HG02852 (cell line): ENCODE measurements around the gene VMO1.

Source experiments
- ATAC-seq: cut with Tn5 transposase; IDR thresholded peaks from one replicate; pipeline ENCODE4 v1.9.1; 2021; ENCODE audit warnings: mild to moderate bottlenecking, moderate library complexity; ENCODE audit not compliant: unreplicated experiment

Gene VMO1, protein sequence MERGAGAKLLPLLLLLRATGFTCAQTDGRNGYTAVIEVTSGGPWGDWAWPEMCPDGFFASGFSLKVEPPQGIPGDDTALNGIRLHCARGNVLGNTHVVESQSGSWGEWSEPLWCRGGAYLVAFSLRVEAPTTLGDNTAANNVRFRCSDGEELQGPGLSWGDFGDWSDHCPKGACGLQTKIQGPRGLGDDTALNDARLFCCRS

DNA sequence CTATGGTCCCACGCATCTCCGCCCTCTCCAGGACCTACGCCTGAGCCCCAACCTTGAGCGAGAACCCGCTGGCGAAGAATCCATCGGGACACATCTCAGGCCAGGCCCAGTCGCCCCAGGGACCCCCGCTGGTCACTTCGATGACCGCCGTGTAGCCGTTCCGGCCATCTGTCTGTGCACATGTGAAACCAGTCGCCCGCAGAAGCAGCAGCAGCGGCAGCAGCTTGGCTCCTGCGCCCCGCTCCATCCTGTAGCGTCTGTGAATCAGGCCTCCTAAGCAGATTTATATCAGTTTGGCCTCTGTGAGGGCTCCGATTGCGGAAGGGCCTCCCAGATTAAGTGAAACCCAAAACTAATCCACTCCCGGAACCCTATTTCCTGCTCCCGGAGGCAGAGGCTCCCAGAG, at the start of gene VMO1:
Gene VMO1, minus strand, starts transcription at position 259 of the 406 bp plus-strand sequence. Its CDS starts 12 bp downstream, at position 247.
- ATAC-seq, result no peak

DNA sequence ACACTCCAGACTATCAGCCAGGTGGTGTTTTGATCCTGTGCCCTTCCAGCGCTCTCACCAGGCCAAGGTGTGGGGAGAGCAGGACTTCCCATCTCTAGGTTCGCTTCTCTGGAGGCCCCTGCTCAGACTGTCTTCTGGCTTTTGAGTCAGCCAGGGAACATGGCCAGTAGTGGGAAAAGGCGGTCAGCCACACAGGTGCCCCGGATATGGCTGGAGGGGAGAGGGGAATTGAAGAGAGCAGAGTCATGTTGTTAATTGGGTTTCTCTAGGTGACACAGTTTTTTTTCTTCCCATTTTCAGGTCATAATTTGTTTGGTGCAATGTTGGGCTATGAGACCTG, 48.5 kb upstream of the VMO1 start:
- no peak for ATAC-seq

DNA sequence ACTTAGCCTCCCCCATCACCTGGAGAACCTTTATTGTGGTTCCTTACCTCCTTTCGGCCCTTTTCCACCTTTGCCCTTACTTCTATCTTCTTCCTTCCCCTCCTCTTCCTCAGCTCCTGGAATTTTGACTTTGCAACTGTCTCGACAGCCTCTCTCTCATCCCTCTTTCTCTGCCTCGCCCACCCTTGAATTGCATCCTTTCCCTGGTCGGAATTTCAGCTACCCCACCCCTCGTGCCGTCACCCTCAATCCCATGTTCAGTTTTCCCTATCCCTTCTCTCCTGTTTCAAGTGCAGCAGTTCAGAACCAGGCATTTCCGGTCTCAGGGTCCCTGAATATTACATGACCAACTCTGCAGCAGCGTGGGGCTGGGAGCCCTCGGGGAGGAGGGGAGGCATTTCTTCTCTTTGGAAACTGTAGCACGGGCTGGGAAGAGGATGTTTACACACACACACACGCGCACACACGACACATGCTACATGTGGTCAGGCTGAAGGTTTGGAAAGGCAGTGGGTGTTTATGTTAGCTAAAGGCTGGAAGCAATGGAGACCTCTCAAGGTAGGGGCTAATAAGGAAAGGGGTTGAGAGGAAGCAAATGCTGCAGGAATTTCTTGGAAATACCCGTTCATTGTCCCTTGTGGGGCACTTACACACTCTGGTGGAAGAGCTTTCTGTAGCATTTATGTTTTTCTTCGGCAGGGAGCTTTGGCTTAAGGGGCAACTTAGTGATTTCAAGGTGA, 47.9 kb upstream of the VMO1 start:
- no peak for ATAC-seq

GRCh38 chr17:4833178-4833940, 47.2 kb upstream of the VMO1 start, which contains the start of gene MINK1:
Gene MINK1 (plus strand): TSS chr17:4833340. CDS start chr17:4833584, 244 bp downstream.
- peak; percentile 86 for ATAC-seq

DNA sequence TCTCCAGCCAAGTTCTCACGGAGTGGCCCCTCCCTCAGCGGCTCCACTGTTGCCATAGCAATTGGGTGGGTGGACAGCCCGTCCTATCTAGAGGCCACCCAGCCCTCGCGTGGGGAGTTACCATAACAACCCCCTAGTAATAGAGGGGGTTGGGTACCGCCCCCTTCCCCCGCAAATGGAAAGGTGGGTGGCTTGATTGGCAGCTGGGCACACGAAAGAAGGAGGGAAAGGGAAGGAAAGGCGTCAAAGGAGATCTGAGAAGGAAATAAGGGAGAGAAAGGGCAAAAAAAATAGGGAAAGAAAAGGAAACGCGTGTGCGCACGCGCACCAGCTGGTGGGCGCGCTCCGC, 46.6 kb upstream of the VMO1 start:
- peak; percentile 4 for ATAC-seq

- ATAC-seq, result no peak
These were observed 41.2 kb upstream of the VMO1 start for GRCh38 chr17:4827399-4827798.

DNA sequence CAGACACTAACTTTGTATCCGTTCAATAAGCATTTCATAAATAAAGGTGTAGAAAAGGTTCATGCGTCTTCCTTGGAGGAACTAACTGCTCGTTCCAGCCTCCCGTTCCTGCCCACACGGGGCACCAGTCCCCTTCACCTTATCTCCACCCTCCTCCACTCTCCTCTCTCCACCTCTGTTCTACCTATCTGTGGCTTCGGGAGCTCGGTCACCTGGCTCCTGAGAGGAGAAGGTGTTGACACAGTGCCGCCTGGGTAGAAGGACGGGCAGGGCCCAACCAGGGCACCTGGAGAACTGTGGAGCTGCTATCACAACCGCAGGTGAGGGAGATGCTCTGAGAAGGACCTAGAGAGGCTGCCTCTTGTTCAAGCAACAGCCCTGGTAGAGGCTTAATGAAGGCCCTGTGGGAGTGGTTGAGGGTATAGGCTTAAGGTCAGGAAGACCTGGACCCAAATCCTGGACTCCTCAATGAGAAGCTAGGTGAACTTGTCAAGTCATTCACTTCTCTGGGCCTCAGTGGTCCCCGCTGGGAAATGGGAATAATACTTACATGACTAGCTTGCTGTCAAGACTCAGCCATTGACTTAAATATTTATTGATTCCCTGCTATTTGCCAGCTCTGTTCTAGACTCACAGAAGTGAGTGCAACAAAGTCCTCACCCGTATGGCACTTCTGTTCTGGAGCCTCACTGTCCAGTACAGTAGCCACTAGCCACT, 37.4 kb upstream of the VMO1 start:
- ATAC-seq, result no peak

- no peak for ATAC-seq
These were observed 36.7 kb upstream of the VMO1 start for GRCh38 chr17:4822835-4823234.

DNA sequence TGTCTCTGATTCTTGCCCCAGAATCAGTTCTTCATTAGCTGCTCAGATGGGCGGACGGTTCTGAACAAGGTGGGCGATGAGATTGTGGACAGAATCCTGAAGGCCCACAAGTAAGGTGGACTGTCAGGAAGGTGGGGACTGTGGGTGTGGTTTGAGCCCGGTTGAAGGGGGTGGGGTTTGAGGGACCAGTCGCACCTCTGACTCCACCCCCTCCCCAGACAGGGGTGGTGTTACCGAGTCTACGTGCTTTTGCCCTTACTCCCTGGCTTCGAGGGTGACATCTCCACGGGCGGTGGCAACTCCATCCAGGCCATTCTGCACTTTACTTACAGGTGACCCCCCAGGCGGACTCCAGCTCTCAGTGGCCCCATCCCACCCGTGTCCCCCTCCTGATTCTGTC, 32.1 kb upstream of the VMO1 start:
- no peak for ATAC-seq

- no peak for ATAC-seq
These were observed 30.7 kb upstream of the VMO1 start for GRCh38 chr17:4816826-4817225.

DNA sequence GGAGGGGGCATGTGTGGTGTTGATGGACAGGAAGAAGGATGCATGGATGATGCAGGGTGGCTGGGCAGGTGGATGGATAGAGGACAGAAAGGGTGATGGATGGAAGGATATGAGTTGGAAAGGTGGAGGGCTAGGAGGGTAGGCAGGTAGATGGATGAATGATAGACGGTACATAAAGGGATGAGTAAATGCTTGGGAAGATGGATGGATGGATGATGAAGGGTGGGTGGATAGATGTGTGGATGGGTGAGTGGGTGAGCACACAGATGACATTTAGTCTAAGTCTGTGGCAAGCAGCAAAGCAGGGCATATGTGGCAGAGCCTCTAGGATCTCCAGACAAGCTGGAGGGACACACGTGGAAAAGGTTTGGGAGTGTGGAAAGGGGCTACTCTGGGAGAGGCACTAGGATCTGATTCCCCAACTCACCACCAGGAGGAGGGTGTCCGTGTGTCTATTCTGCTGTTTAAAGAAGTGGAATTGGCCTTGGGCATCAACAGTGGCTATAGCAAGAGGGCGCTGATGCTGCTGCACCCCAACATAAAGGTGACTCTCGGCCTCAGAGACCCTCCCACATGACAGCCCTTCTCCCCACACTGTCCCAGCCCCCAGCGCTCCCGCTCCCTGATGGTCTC, 29.0 kb upstream of the VMO1 start:
- no peak for ATAC-seq

DNA sequence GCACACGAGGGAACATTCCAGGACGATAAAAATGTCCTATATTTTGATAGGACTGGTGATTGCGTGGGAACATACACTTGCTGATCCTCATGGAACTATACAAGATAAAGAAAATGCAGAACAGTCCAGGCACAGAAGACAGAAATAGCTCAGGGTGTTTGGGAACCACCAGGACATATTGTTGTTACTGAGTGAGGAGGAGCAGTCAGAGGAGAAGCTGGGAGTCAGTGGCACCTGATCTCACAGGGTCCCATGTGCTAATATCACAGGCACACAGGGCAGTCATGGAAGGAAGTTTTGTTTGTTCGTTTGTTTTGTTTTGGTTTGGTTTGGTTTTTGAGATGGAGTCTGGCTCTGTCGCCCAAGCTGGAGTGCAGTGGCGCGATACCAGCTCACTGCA, 26.5 kb upstream of the VMO1 start:
- ATAC-seq, result no peak

DNA sequence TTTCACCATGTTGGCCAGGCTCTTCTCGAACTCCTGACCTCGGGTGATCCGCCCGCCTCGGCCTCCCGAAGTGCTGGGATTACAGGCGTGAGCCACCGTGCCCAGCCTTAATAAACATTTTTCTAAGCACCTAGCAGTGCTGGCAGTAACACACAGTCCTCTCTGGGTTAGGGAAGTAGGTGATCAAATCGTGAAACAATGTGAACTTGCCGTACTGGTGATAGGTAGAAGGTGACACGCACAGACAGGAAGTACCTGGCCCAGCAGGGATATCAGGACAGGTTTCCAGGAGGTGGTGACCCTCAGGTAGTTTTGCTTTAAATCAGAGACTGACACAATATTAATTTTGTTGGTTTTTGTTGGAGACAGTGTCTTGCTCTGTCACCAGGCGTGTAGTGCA, 25.3 kb upstream of the VMO1 start:
- ATAC-seq, result no peak

DNA sequence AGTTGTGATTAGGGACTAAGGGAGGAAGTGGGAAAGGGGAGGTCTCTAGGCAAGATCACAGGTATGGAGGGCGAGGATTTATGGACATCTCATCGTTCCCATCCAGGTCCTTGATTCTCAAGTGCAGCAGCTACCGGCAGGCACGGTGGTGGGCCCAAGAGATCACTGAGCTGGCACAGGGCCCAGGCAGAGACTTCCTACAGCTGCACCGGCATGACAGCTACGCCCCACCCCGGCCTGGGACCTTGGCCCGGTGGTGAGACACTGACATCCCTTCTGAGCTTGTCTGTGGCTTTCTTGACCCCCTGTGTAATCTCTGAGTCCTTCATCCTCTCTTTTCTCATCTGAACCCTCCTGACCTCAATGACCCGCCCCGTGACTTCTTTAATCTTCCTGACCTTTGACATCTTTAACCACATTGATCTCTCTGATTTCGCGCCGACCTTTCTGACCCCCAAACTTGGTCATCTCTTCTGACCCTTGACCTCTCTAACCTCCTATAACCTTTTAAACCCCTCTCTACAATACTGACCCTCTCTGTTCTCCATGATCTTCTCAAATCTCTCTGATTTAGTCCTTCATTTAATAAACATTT, 24.6 kb upstream of the VMO1 start:
- ATAC-seq, result no peak

GRCh38 chr17:4808378-4808767, 22.2 kb upstream of the VMO1 start:
- no peak for ATAC-seq

DNA sequence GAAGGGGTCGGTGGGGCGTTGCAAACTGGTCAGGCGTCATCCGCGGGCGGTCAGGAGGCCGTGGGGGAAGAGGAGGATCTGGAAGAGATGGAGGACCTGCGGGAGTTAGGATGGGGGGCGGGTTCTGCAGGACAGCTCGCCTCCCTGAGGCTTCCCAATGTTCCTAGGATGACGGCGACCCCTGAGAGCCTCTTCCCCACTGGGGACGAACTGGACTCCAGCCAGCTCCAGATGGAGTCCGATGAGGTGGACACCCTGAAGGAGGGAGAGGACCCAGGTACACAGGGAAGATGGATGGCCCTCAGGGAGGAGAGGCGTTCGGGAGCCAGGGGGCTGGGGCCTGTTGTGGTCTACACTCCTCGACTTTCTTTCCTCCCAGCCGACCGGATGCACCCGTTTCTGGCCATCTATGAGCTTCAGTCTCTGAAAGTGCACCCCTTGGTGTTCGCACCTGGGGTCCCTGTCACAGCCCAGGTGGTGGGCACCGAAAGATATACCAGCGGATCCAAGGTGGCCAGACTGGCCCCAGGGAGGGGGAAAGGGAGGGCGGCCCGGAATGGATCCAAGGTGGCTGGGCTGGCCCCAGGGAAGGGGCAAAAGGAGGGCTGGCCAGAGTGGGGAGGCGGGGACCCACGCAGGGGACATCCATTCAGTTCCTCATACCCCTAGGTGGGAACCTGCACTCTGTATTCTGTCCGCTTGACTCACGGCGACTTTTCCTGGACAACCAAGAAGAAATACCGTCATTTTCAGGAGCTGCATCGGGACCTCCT, 21.6 kb upstream of the VMO1 start:
- ATAC-seq, result no peak

DNA sequence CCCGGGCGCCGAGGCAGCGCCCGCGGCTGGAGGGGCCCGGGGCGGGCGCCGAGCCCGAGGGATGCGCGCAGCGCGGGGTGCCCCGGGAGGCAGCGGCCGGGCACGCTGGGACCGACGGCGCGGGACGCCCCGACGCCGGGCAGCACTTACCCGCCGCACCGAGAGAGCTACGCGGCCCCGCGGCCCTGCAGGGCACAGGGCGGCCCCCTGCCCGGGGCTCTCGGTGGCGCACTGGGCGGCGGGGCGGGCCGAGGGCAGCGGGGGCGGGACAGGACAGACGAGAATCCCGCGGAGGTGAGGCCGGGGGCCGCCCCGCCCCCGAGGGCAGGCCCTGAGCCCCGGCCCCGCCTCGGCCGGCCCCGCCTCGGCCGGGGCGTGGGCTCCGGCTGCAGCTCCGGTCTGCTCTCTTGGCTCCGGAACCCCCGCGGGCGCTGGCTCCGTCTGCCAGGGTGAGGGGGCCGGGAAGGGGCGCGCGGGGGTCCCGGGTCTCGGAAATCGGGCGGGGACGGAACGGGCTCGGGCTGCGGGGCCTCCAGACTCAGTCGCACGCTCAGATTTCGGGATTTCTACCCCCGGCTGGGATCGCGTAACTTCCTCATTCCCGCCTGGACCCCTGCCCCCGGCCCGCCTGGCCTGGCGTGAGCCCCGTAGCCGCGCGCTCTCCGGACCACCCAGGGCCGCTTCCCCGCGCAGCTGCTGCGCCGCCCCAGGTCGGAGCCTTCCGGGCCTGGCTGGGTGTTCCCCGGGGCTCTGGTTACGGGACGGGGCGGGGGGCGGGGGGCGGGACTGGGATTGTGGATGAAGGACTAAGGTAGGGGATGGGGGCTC, 20.8 kb upstream of the VMO1 start, which contains the start of gene PLD2:
Gene PLD2, plus strand, starts transcription at position 376 of the 828 bp plus-strand sequence. CDS start 621 bp downstream, outside the sequence.
- ATAC-seq, result peak; percentile 92

GRCh38 chr17:4806456-4806776, 20.3 kb upstream of the VMO1 start:
- no peak for ATAC-seq

GRCh38 chr17:4802228-4802627, 16.1 kb upstream of the VMO1 start, which contains the start of gene C17orf114:
Gene C17orf114 (minus strand): TSS chr17:4802328.
- no peak for ATAC-seq
